Measurements from ENCODE around the gene ZNF831. TPM values are rescaled to one million over a fixed set of nuclear protein-coding genes. Genes with fewer than 3 reads are reported as not detected.

Gene ZNF831
- total RNA-seq, 1 experiment from 2014 or later, result not detected

GRCh38 chr20:59175861-59176260 is 12.2 kb downstream of the ZNF831 start:
- Histone ChIP-seq H3K79me2 (ENCODE audit: low read length) (no peaks in the 10 kb centered on the region), H3K27ac (ENCODE audit: low read length) (no peak overlapping the region), H3K36me3 (ENCODE audit: insufficient read depth, low read length) (no peaks in the 10 kb centered on the region), H2AFZ (ENCODE audit: low read length) (no peak overlapping the region), H3K9me2 (replicated peaks; ENCODE audit: insufficient read depth, low read length) (no peaks in the 10 kb centered on the region), H3K4me3 (ENCODE audit: low read length) (no peak overlapping the region), H3K27me3 (ENCODE audit: low read length) (peaks cover 4% of the 10 kb centered on the region; the same call in 1 of the 2 replicates), H3K4me2 (ENCODE audit: low read depth, low read length, poor library complexity, severe bottlenecking) (no peak overlapping the region), H3K9me3 (ENCODE audit: low read length) (no peaks in the 10 kb centered on the region), H4K20me1 (ENCODE audit: insufficient read depth, low read depth, low read length) (no peaks in the 10 kb centered on the region), H3K9ac (ENCODE audit: low read length) (no peak overlapping the region), H3K4me1 (ENCODE audit: low read length) (no peaks in the 10 kb centered on the region)
- DNase-seq, result no peak

- H3K9ac ChIP-seq (ENCODE audit: low read length), result no peak overlapping the region
- H4K20me1 ChIP-seq (ENCODE audit: insufficient read depth, low read depth, low read length), result 0 out of 2 replicates have a peak, but pooled peaks cover under 1% of the 10 kb centered on the region
- no peaks in the 10 kb centered on the region for H3K9me2 ChIP-seq (replicated peaks; ENCODE audit: insufficient read depth, low read length)
- DNase-seq, result no peak
- peaks cover 4% of the 10 kb centered on the region; the same call in 1 of the 2 replicates for H3K27me3 ChIP-seq (ENCODE audit: low read length)
- H3K4me1 ChIP-seq (ENCODE audit: low read length), result peaks cover under 1% of the 10 kb centered on the region
- no peaks in the 10 kb centered on the region for H3K36me3 ChIP-seq (ENCODE audit: insufficient read depth, low read length)
- no peak overlapping the region for H2AFZ ChIP-seq (ENCODE audit: low read length)
- no peak overlapping the region for H3K4me2 ChIP-seq (ENCODE audit: low read depth, low read length, poor library complexity, severe bottlenecking)
- no peak overlapping the region for H3K27ac ChIP-seq (ENCODE audit: low read length)
- H3K79me2 ChIP-seq (ENCODE audit: low read length), result no peaks in the 10 kb centered on the region
- no peaks in the 10 kb centered on the region for H3K9me3 ChIP-seq (ENCODE audit: low read length)
- H3K4me3 ChIP-seq (ENCODE audit: low read length), result no peak overlapping the region
Measured at GRCh38 chr20:59176812-59177211, 13.2 kb downstream of the ZNF831 start.

- no peak for DNase-seq
- no peak overlapping the region for H3K4me3 ChIP-seq (ENCODE audit: low read length)
- H3K4me2 ChIP-seq (ENCODE audit: low read depth, low read length, poor library complexity, severe bottlenecking), result no peak overlapping the region
Measured at GRCh38 chr20:59177266-59178250, 13.9 kb downstream of the ZNF831 start.

GRCh38 chr20:59178983-59179595 is 15.5 kb downstream of the ZNF831 start:
- Histone ChIP-seq H3K9ac (ENCODE audit: low read length) (no peak overlapping the region), H3K4me3 (ENCODE audit: low read length) (no peak overlapping the region), H3K4me2 (ENCODE audit: low read depth, low read length, poor library complexity, severe bottlenecking) (no peak overlapping the region), H2AFZ (ENCODE audit: low read length) (no peak overlapping the region), H3K9me2 (replicated peaks; ENCODE audit: insufficient read depth, low read length) (no peaks in the 10 kb centered on the region), H3K9me3 (ENCODE audit: low read length) (no peaks in the 10 kb centered on the region), H3K27me3 (ENCODE audit: low read length) (no peaks in the 10 kb centered on the region), H3K36me3 (ENCODE audit: insufficient read depth, low read length) (no peaks in the 10 kb centered on the region), H4K20me1 (ENCODE audit: insufficient read depth, low read depth, low read length) (peaks cover 4% of the 10 kb centered on the region; the same call in 1 of the 2 replicates), H3K79me2 (ENCODE audit: low read length) (no peaks in the 10 kb centered on the region), H3K4me1 (ENCODE audit: low read length) (peaks cover 13% of the 10 kb centered on the region), H3K27ac (ENCODE audit: low read length) (no peak overlapping the region)
- no peak for DNase-seq

More at GRCh38 chr20:59177266-59178250, 13.9 kb downstream of the ZNF831 start:
- Histone ChIP-seq H3K79me2 (ENCODE audit: low read length) (no peaks in the 10 kb centered on the region), H3K9me2 (replicated peaks; ENCODE audit: insufficient read depth, low read length) (no peaks in the 10 kb centered on the region), H3K4me1 (ENCODE audit: low read length) (peaks cover 8% of the 10 kb centered on the region), H4K20me1 (ENCODE audit: insufficient read depth, low read depth, low read length) (peaks cover 4% of the 10 kb centered on the region; the same call in 1 of the 2 replicates), H3K9me3 (ENCODE audit: low read length) (no peaks in the 10 kb centered on the region), H3K27me3 (ENCODE audit: low read length) (peaks cover 4% of the 10 kb centered on the region; the same call in 1 of the 2 replicates), H3K9ac (ENCODE audit: low read length) (no peak overlapping the region), H3K27ac (ENCODE audit: low read length) (no peak overlapping the region), H2AFZ (ENCODE audit: low read length) (no peak overlapping the region), H3K36me3 (ENCODE audit: insufficient read depth, low read length) (no peaks in the 10 kb centered on the region)

- no peaks in the 10 kb centered on the region for H3K9me3 ChIP-seq (ENCODE audit: low read length)
- DNase-seq, result no peak
- no peaks in the 10 kb centered on the region for H3K36me3 ChIP-seq (ENCODE audit: insufficient read depth, low read length)
- no peaks in the 10 kb centered on the region for H3K79me2 ChIP-seq (ENCODE audit: low read length)
- H3K9me2 ChIP-seq (replicated peaks; ENCODE audit: insufficient read depth, low read length), result no peaks in the 10 kb centered on the region
- H4K20me1 ChIP-seq (ENCODE audit: insufficient read depth, low read depth, low read length), result peaks cover 4% of the 10 kb centered on the region; the same call in 1 of the 2 replicates
- H3K27me3 ChIP-seq (ENCODE audit: low read length), result no peaks in the 10 kb centered on the region
- H2AFZ ChIP-seq (ENCODE audit: low read length), result no peak overlapping the region
- no peak overlapping the region for H3K27ac ChIP-seq (ENCODE audit: low read length)
- no peak overlapping the region for H3K4me3 ChIP-seq (ENCODE audit: low read length)
- no peak overlapping the region for H3K9ac ChIP-seq (ENCODE audit: low read length)
- no peak overlapping the region for H3K4me2 ChIP-seq (ENCODE audit: low read depth, low read length, poor library complexity, severe bottlenecking)
- H3K4me1 ChIP-seq (ENCODE audit: low read length), result peaks cover 13% of the 10 kb centered on the region
Measured at GRCh38 chr20:59179988-59180387, 16.4 kb downstream of the ZNF831 start.

- Histone ChIP-seq H3K4me1 (ENCODE audit: low read length) (peaks cover 13% of the 10 kb centered on the region), H2AFZ (ENCODE audit: low read length) (no peak overlapping the region), H3K79me2 (ENCODE audit: low read length) (no peaks in the 10 kb centered on the region), H3K27me3 (ENCODE audit: low read length) (no peaks in the 10 kb centered on the region), H3K27ac (ENCODE audit: low read length) (no peak overlapping the region), H3K36me3 (ENCODE audit: insufficient read depth, low read length) (no peaks in the 10 kb centered on the region), H3K9ac (ENCODE audit: low read length) (no peak overlapping the region), H3K9me3 (ENCODE audit: low read length) (no peaks in the 10 kb centered on the region), H3K4me3 (ENCODE audit: low read length) (no peak overlapping the region), H4K20me1 (ENCODE audit: insufficient read depth, low read depth, low read length) (peaks cover 4% of the 10 kb centered on the region; the same call in 1 of the 2 replicates), H3K9me2 (replicated peaks; ENCODE audit: insufficient read depth, low read length) (no peaks in the 10 kb centered on the region), H3K4me2 (ENCODE audit: low read depth, low read length, poor library complexity, severe bottlenecking) (peak overlapping the region; percentile 26)
- no peak for DNase-seq
Measured at GRCh38 chr20:59181936-59182335, 18.3 kb downstream of the ZNF831 start.

GRCh38 chr20:59182401-59183044 is 18.9 kb downstream of the ZNF831 start:
- Histone ChIP-seq H3K79me2 (ENCODE audit: low read length) (no peaks in the 10 kb centered on the region), H3K4me1 (ENCODE audit: low read length) (peaks cover 13% of the 10 kb centered on the region), H3K36me3 (ENCODE audit: insufficient read depth, low read length) (no peaks in the 10 kb centered on the region), H3K27me3 (ENCODE audit: low read length) (no peaks in the 10 kb centered on the region), H3K9me3 (ENCODE audit: low read length) (no peaks in the 10 kb centered on the region), H3K4me2 (ENCODE audit: low read depth, low read length, poor library complexity, severe bottlenecking) (peak overlapping the region; percentile 26), H3K27ac (ENCODE audit: low read length) (no peak overlapping the region), H3K4me3 (ENCODE audit: low read length) (no peak overlapping the region), H4K20me1 (ENCODE audit: insufficient read depth, low read depth, low read length) (peaks cover 4% of the 10 kb centered on the region; the same call in 1 of the 2 replicates), H3K9me2 (replicated peaks; ENCODE audit: insufficient read depth, low read length) (no peaks in the 10 kb centered on the region), H3K9ac (ENCODE audit: low read length) (no peak overlapping the region), H2AFZ (ENCODE audit: low read length) (no peak overlapping the region)
- DNase-seq, result peak; percentile 64

Data from Karpas-422 (cell line).